Astrocyte of the hippocampus (primary cell): Measurements from ENCODE around the gene GPR176.

Experiments used
- DNase-seq: peaks from one replicate; pipeline ENCODE4 v3.0.0; 2011; ENCODE audit warnings: low read depth, low spot score

The GPR176 gene

GRCh38 chr15:39783244-39783820 is 136.7 kb downstream of the GPR176 start:
- peak; percentile 45 for DNase-seq

DNA sequence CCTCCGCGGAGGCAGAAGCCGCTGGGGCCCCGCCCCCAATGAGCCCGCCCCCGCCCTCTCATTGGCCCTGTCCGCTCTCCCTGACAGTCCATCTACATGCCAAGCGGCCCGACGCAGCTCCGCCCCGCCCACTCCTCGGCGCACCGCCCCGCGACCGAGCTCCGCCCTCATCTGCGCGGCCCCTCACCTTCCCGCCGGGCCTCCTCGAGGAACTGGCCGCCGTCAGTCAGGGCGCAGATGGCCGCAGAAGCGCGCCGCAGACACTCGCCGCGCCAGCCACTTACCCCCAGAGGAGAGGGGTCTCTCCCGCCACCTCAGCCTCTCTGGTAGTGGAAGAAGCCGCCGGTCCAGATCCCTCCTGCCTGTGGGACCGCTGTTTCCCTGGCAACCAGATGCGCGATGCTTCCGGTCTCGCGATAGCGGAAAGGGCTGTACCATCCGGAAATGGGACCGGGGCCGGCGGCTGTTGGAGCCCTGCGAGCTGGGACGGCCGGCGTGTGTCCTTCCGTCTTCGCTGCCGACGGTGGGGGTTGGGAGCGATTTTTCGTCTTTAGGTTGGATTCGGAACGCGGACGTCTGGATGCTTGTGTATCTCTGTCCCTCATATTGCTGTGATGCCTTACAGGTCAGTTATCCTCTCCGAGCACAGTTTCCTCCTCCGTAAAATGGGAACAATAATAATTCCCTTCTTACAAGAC is 137.5 kb downstream of the GPR176 start, which contains the start of gene FSIP1:
TSS of gene FSIP1 (minus strand) at position 401 of the 698 bp plus-strand sequence. CDS start 6,317 bp downstream, outside the sequence.
- DNase-seq: peak; percentile 98

DNA sequence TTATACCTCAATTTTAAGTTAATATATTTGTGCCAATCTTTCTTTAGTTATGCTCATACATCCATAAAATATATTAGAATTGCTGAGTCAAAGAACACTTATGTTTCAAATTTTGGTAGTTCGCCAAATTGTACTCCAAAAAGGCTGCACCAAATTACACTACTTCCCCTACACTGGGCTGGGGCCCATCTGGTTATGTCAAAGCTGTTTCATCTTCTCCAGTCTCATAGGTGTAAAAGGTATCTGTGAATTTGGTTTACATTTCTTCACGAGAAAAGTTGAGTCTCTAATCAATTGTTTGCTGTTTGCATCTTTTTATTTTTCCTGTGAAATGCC is 138.1 kb downstream of the GPR176 start:
- no peak for DNase-seq

- DNase-seq: no peak
Measured at GRCh38 chr15:39781147-39781966, 138.7 kb downstream of the GPR176 start.

DNA sequence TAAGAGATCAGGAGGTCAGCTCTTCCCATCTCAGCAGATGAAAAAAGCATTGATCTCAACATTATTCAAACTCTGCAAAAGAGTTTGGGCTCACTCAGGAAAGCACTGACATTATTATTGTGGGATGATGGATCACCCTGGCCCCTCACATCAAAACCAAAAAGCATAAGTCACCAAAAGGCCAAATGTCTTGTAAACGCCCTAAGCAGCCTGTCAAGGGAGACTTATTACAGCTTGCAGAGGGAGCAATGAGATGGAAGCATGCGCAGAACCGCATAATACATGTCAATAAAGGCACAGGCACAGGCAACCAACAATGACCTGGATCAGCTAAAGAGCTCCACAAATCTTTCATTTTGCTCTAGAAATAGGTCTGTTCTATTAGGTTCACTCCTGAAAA is 142.0 kb downstream of the GPR176 start:
- DNase-seq: no peak

DNA sequence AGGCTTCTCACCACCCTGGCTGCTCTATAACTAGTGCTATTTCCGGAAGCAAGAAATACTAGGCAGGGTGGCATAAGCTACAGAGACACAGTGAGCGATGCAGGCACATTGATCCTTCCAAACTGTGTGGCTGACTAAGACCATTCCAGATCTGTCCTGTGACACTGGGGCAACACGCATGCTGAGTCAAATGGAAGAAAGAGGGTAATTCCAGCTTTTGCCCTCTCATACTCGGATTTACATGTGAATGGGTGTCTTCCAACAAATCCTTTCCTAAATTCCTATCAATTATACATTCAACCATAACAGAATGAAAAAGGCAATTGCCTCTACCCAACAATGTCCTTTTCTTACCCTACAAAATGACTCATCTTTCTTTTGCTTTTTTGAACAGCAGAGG is 142.6 kb downstream of the GPR176 start:
- peak; percentile 57 for DNase-seq

DNA sequence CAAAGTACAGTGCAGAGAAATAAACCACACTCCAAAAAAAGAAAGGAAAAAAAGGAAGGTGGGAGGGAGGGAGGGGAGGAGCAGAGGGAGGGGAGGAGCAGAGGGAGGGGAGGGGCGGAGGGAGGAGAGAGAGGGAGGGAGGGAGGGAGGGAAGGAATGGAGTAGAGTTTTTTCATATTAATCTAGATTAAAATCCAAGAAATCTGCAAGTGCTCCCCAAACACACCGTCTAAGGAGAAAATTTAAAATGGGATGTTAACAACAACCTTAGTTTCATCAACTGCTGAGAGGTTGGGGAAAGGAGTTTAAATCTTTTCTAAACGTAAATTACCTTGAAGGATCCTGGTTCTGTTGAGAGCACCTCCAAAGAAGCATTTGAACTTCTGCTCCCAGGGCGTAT is 144.0 kb downstream of the GPR176 start:
- no peak for DNase-seq

DNA sequence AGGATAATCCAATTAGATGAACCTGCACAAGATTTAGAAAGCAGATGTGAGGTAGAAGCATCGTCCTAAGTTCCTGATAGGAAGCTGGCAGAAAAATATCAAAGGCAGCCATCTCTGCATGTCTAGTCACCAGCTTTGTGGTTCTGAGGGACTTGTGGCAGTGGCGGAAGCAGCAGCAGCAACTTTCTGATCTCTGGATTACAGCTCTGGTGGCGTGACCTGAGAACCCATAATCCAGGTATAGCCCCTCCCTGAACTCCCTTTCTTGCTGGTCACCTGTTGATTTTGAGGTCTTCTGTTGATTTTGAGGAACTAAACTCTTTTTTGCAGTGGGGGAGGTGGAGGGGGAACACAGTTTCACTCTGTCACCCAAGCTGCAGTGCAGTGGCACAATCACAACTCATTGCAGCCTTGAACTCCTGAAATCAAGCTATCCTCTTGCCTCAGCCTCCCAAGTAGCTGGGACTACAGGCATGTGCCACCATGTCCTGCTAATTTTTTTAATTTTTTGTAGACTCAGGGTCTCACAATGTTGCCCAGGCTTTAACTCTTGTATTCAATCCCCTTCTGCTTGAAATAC is 145.3 kb downstream of the GPR176 start:
- DNase-seq: no peak

DNA sequence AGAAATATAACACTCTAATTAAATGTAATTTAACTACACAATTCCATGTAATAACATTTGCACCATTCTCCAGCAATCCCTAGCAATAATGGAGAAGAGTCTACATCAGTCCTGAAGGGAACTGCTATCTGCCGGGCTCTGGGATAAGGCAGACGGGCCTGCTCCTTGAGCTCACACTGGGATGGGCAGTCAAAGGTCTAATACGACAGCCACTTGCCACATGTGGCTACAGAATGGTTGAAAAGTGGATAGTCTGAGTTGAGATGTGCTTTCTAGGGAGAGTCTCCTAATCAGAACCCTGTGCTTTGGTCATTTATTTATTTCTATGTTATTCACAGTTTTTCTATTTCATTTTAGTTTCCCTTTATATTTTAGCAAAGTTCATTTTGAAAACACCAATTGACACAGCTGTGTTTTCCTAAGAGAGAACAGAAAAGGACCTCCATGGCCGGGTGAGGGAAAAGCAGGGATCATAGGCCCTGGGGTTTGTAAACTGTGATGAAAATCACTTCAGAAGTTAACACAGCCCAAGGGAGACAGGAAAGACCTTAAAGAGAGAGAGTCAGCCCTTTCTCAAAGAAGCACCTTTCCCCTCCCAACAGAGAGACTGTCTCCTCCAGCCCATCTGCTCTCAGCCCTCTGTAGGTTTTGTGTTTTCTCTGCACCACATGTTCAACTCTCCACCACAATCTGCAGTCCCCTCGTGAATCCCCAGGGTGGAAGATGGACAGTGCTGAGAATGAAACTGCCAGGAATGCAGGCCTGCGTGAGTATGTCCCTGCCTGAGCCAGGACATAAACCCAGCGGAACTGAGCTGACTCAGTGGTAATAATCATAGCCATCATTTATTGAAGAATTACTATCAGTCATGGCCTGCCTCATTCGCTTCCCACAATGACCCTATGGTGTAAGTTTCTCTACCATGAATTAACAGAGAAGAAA is 149.0 kb downstream of the GPR176 start:
- peak; percentile 54 for DNase-seq

DNA sequence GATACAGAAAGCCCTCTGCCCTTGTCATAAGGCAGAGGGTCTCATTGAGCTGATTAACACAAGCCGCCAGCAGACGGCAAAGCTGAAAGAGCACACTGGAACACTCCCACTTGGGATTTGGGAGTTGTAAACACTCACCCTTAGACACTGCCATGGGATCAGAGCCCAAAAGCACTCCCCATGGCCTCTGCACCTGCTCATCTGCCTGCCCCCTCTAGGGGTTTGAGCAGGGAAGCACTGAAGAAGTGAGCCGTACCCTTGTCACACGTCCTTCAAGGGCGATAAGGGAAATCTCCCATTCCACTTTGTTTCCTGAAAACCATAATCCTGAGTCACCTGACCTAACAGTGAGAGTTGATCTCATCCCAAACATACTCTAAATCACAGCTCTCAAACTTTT is 152.1 kb downstream of the GPR176 start:
- no peak for DNase-seq

DNA sequence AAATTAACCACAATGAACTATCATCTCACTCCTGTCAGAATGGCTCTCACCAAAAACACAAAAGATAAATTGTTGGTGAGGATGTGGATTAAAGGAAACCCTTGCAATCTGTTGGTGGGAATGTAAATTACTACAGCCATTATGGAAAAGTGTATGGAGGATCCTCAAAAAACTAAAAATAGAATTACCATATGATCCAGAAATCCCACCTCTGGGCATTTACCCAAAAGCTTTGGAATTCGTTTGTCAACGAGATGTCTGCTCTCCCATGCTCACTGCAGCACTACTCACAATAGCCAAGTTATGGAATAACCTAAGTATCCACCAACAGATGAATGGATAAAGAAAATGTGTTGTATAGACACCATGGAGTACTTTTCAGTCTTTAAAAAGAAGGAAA is 159.1 kb downstream of the GPR176 start:
- peak; percentile 22 for DNase-seq

DNA sequence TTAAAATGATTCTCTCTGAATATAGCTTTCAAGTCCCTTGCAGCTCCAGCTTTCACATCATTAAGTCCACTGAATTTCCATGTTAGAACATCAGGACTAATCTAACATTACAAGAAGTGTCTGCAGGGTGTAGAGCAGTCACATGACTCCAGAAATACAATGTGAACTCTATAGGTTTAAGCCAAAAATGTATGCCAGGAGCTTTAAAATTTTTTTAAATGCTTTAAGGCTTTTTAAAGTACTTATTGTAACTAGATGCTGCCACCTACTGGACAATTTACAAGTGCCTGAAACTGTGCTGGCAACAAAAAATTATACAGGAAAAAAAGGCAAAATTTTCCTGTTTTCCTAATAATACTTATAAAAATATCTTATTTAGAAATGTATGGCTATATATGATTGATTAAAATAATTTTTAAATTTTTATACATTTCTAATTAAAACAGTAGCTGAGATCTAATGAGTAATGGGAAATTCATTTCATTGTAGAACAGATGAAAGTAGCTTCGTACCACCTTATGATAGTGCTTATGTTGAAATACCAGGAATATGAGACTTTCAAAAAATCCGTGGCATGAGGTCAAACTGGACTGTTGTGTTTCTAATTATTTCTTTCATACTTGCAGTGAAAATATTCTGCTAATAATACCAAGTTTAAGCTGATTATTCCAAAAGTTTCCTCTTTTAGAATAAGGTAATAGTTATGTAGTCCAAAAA is 163.1 kb downstream of the GPR176 start:
- DNase-seq: peak; percentile 74

DNA sequence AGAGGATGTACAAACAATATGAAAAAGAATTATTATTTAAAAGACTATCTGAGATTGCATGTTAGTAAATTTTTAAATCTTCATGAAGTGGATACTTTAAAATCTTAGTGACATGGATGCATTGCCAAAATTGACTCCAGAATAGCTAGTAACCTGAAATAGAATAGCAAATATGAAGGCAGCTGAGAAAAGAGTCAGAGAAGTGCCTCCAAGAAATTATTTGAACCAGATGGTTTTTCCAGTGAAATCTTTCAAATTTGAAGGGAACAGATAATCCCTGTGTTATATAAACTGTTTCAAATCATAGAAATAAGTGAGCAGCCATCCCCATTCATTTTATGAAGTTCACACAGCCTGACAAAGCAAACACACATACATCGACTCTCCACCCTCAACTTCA is 167.1 kb downstream of the GPR176 start:
- no peak for DNase-seq

- DNase-seq: no peak
Measured at GRCh38 chr15:39752246-39752645, 167.8 kb downstream of the GPR176 start.
